Pulmonary artery endothelial cell (primary cell): ENCODE data around the gene CPEB3. TPM values are rescaled to one million over a fixed set of nuclear protein-coding genes. Genes with fewer than 3 reads are reported as not detected.
"Not testable (repeated sequence)": the region's sequence is repeated elsewhere in the genome, so short reads cannot be mapped to it uniquely, and the experiment has no call there.

Experiments
- DNase-seq: peaks from one replicate; pipeline ENCODE4 v3.0.0-alpha.2; 2011; ENCODE audit warnings: low read depth, low spot score
- total RNA-seq: library from RNA; depleted of rRNA; stranded (reverse); fragments of >200 nt; gene quantifications from 2 replicates; pipeline ENCODE4 v1.2.3, GENCODE V29; 2014

CPEB3 gene
- total RNA-seq, 1 donor from 2014 or later = 0.92 TPM

DNA sequence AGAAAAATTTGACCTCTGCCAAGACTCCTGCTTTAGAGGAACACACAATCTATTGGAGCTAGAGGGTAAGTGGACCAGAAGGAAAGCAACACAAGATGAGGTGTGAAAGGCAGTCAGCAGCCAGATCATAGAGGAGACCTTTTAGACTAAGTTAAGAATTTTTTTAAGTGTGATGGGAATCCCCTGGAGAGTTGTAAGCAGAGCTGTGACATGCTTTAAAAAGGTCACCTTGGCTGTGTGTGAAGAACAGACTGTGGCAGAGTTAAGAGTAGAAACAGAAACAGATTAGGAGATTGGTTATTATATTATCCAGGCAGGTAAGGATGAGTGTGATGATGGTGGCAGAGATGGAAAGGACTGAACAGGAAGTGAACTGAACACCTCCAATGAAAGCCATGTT is 23.5 kb downstream of the CPEB3 start:
- DNase-seq = no peak

DNA sequence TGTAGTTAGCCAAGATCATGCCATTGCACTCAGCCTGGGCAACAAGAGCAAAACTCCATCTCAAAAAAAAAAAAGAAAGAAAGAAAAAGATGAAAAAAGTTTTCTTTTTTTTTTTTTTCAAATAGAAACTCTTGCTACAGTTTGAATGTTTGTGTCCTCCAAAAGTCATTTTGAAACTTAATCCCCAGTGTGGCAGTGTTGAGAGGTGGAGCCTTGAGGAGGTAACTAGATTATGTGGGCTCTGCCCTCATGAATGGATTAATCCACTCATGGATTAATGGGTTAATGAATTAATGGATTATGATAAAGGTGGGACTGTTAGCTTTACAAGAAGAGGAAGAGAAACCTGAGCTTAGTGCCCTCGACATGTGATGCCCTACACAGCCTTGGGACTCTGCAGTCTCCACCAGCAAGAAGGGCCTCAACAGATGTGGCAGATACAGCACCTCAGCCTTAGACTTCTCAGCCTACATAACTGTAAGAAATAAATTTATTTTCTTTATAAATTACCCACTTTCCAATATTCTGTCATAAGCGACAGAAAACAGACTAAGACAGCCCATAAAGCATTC is 25.1 kb downstream of the CPEB3 start:
- no peak for DNase-seq

DNA sequence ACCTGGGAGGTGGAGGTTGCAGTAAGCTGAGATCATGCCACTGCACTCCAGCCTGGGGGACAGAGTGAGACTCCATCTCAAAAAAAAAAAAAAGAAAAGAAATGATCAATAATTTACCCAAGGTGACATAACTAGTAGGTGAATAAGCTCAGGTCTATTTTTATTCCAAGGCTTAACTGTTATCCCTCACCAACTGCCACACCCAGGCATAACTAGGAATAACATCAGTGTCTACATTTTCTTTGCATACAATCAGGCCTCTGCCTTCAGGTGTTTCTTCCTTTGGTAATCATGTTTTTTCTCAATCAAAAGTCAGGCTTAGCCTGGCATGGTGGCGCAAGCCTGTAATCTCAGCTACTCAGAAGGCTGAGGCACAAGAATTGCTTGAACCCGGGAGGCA is 26.6 kb downstream of the CPEB3 start:
- DNase-seq = no peak

DNA sequence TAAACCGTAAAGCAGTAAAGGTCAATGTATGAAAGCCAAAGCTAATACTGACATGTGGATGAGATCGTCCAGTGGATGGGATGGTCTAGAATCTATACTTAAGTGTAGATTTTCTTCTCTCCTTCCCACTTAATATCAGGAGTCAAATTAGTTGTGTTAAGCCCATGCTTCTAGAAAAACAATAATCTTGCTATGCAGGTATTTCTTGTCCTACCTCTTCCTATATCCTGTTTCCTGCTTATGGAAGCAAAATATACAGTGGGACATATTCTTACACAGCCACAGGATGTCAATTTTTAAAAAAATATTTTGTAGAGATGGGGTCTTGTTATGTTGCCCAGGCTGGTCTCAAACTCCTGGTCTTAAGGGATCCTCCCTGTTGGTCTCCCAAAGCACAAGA is 27.5 kb downstream of the CPEB3 start:
- DNase-seq = no peak

DNA sequence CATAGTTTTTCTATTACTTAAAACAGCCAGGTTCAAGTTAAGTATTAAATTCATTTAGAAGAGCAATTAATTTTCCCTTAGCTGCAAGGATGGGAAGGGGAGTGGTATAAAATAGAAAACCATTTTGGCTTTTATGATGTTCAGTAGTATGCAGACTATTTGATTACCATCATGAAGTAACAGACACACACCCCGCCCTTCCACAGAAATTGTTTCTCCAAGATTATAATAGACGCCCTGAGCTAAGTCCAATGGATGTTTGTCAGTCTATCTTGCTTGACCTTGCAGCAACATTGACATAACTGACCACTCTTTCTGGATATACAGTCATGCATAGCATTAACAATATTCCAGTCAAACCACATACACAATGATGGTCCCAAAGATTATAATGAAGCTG is 42.3 kb downstream of the CPEB3 start:
- no peak for DNase-seq

DNA sequence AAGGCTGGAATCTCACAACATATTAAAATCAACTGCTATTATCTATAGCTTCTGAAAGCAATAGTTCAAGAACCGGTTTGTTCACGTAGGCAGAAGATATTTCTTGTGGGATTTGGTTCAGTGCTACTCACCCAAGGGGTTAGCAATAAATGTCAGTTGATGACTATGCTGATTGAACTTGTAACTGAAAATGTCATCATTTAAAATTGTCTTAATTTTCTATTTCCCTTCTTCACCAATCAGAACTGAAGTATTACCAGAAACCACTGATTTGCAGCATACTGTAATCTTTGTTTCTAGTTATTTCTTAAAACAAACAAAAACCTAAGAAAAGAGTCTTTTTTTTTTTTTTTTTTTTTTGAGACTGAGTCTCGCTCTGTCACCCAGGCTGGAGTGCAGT is 46.1 kb downstream of the CPEB3 start:
- no peak for DNase-seq

DNA sequence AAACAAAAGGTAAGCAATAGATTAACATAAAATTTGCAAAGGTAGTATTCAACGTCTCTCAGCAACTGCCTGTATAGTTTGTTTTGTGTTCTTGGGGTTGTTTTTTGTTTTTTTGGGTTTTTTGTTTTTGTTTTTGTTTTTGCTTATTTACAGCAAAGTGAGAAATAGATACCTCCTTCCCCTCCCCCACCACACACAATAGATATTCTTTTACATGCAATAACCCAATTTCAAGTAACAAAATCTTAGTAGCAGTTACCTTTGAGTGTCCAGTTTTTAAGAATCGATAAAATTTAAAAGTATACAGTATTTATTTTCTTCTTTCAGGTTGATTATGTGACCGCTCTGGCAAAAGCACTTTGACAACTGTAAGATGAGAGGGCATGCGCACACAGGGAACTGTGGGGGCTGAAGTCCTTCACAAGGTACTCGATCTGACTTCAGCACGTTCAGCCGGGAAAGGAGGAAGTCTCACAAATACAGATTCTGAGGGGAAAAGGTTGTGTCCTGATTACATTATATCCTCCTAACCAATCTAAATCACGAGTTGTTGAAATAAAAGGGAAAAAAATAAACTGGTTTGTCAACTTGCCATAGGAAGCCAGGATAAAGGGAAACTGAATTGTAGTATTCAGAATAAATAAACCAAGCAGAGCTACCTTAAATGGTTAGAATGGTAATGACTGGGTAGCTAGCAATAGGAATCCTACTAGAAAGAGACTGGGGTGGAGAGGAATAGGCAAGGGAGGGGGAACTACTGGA is 47.8 kb downstream of the CPEB3 start:
- no peak for DNase-seq

DNA sequence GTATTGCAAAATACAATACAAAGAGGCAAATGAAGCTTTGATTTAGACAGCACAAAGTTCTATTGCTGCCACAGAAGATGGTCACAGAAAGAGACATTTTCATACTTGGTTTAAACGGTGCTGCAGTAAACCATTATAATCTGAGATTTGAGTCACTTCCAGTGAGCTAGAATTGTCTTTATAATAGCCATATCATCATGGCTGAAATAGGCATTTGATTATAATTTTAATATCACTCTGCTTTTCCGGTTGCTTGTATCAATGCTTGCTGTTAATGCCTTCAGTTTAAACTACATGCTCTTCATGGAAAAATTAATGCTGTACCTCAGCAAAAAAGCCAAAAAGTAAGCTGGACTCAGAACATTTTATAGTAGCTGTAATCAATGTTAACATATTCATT is 48.5 kb downstream of the CPEB3 start:
- no peak for DNase-seq

DNA sequence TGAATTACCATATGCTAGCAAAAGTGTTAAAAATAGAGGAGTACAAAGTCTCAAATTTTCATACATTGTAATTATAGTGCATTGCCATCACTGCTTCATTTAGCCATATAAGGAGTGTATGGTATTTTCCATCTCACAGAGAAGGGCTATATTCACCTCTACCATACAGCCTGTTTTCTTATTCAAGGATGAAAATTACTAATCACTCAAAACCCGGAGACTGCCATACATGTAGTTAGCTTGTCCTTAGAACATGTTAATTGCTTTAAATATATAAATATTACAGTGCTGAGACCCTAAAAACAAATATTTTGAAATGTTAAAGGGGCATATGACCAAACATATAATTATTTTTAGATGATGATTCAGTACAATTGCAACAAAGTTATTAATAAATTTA is 49.4 kb downstream of the CPEB3 start:
- no peak for DNase-seq

DNA sequence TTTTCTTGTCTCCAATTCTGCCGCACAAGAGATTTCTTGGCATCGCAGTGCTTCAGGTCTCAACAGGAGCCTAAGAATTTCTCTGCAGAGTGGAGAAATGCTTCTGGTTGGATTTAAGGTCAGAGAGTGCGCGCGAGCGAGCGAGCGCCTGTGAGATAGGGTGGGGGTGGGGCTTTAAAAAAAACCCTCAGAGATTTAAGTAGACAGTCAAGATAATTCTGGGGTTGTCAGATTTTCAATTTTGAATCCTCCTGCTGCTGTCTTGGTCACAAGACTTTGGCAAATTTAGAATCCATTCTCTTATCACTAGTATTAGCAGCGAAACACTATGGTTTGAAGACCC is 49.7 kb downstream of the CPEB3 start:
- no peak for DNase-seq

DNA sequence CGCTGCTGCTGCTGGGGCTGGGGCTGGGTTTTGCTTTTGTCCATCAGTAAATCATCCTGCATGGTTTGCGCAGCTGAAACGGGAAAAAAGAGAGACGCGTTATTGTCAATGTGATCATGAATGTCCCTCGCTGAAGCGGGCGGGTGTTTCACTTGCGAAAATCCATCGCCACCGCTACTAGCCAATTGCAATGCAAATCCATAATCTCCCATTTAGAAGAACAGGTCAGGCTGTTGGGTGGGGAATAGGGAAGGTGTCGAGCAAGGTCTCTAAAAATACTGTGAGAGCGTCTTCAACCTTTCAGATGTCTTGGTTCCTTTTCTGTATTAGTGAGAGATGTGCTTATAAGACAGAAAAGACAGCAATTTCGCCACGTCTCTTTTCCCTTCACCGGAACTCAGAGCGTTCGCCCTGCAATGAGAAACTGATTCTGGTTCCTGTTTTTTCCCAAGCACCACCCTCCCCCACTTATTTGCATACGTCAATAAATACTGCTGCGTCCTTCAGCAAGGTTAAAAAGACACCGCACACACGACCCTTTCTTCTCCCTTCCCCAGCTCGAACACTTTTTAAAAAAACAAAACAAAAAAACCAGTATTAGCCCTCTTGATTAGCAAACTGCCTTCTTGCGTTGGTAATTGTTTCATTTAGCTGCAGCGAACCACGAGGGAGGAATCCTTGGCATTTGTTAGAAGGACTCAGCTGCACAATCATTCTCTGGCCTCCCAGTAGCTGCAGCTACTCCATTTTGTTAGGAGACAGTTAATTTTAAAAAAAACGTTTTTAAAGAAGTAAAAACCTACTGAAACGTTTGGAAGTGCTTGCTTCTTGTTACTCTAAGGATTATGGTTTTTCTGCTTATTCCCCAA is 50.4 kb downstream of the CPEB3 start:
- no peak for DNase-seq

DNA sequence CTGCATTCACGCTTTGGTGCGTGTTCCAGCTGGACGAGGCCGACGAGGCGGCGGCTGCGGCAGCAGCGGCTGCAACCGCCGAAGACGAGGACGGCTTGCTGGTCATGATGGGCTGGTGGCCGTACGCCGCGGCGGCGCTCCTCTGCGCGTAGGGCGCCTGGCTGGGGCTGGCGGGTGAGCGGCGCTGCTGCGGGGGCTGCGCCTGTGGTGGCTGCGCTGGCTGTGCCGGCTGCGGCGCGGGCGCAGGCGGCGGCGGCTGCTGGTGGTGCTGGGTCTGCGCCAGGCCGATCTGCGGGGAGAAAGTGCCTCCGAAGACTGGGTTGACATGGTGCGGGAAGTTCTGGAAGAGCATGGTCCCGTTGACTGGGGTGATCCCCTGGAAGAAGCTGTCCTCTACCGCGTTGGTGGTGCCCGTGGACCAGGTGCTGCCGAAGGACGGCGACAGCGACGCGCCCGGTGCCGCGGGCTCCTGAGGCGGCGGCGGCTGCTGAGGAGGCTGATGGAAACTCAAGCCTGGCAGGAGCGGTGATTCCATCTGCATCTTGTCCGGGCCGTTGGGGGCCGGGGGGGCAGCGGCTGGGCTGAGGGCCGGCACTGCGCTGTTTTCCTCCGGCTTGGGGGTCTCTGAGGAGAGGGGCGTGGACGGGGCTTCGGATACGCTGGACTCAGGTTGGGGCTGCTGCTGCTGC is 51.1 kb downstream of the CPEB3 start:
- no peak for DNase-seq

DNA sequence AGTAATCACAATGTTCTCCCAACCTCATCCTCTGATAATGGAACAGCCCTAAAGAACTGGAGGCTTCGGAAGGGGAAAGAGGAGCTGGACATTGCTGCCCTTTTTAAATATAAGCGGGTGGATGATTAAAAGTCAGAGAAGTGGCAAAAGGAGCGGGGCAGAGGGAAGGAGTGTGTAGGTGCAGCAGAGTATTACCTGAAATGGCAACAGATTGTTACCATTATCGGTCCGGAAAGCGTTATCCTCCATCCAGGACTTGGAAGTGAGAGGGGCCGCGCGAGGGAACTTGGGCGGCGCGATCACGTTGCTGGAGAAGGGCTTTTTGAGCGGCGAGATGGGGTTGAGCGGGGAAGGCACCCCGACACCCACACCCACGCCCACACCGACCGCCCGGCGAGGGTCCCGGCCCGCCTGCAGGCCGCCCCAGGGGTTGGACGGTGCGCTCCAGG is 51.7 kb downstream of the CPEB3 start:
- no peak for DNase-seq

DNA sequence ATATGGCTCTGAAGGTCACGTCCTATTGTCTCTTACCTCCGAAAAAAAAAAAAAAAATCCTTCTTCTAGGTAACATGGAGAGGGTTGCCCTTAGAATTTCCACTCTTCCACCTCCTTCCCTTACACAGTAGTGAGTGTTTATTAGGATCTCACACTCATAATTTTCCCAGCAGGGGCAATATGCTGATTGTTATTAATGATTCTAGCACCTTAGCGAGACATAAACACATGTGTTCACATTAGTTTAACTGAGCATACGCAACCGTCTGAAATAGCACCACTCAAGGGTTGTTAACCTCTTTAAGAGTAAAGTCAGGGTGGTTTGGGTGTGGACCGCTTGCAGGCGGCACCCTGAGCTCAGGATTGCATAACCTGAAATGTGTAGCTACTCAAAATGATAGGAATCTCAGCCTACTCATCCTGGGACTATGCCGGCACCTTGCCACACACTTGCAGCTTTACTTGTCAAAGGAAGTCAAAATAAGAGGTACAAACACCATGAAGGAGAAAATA is 52.2 kb downstream of the CPEB3 start:
- no peak for DNase-seq

DNA sequence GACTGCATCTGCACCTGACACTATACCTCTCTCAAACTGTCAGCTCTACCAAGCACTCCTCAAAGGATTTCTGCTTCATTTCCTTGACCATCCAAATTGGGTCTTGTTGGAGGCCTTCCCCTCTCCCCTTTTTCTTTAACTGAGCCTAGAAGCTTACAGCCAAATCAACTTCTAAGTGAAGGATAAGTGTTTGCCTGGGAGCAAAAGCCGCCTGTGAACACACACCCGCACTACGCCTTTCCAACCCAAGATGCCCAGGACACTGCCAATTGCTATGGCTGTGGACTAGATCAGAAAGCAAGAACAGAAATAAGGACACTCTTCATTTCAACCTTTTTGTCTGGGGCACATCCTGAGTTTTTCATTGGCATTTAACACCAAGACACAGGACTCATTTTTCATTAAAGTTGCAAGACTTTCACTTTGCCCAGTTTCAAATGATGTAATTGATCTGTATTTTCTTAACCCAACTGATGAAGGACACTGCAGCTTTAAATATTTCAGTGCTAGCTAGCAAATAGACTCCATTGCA is 52.8 kb downstream of the CPEB3 start:
- no peak for DNase-seq

DNA sequence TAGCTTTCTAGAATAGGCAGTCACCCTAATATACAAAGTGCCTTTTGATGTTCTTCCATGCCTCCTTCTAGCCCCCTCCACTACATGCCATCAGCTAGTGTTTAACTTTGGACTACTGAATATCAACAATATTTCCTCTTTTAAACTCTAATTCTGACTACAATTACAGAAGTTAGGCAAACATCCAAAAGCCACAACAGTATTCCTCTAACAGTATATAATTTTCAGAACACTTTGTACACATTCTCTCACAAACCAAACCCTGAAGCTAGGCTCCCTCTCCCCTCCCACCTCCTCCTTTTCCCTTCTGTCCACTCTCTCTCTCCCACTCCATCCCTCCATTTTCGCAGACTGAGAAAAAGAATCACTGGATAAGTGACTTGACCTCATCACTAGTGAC is 59.7 kb downstream of the CPEB3 start:
- no peak for DNase-seq

DNA sequence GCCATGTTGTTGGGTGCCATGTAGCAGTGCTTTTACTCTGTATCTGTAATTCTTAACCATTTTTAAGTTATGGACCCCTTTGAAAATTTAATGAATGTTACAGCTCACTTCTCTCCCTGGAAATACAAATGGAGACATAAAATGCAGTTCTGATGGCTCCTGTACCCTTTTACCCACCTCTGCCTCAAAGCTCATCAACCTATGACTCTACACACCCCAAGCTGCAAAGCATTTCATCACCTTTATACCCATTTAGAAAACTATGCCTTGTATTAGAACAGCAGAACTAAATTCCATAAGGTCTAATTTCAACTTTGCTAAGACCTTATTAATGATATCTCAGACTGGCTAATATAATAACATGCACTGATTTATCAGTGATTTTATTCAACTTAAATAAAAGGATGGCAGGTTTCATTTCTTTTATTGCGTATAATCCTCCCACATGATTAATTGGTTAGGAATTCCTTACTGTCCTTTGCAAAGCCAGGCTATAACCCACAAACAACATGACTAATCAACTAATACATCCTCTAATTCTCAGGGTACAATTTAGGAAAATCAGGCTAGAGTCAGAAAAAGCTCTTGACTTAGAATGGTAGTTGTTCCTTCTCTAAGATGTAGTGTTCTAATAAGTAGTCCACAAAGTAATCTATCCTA is 68.1 kb downstream of the CPEB3 start:
- no peak for DNase-seq

DNA sequence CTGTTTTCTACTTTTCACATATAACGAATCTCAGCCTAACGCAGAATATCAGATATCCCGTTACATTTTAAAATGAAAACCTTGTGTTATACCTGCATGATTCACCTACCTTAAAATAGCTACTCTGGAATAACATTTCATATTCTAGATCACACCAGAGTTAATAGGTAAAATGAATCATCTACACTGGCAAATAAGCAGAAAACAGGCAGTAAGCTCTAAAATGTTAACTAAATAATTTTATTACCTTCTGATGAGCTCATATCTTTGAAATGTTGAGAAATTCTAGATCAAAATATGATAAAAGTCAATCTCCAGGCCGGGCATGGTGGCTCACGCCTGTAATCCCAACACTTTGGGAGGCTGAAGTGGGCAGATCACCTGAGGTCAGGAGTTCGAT is 71.3 kb downstream of the CPEB3 start:
- no peak for DNase-seq

DNA sequence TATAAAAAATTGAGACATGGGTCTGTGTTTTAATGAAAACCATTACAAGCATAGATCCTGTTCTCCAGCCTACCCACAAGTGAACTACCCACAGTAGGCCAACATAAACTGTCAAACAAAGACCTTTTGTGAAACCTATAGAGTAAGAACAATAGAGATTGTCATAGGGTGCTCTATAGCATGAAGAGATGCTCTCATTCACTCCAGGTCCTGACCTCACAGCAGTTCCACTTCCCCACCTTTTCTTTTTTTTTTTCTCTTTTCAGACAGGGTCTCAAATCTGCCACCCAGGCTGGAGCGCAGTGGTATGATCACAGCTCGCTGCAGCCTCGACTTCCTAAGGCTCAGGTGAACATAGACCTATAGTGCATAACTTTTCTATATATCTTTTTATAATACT is 72.3 kb downstream of the CPEB3 start:
- DNase-seq = no peak

DNA sequence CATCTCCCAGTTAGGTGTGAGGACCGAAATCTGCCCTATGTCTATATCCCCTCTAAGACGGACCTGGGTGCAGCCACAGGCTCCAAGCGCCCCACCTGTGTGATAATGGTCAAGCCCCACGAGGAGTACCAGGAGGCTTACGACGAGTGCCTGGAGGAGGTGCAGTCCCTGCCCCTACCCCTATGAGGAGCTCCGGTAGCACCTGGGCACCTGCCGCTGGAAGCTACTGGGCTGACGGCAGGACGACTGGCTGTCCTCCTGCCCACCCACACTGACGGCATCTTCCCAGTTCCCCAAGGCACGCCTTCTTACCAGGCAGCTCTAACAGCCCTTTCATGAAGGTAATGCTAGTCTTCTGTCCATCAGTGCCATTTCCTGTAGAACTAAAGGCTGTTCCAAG is 74.3 kb downstream of the CPEB3 start:
- DNase-seq = not testable (repeated sequence)

DNA sequence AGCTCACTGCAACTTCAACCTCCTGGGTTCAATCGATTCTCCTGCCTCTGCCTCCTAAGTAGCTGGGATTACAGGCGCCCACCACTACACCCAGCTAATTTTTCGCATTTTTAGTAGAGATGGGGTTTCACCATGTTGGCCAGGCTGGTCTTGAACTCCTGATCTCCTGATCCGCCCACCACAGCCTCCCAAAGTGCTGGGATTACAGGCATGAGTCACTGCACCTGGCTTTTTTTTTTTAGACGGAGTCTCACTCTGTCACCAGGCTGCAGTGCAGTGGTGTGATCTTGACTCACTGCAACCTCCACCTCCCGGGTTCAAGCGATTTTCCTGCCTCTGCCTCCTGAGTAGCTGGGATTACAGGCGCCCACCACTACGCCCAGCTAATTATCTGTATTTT is 75.7 kb downstream of the CPEB3 start:
- not testable (repeated sequence) for DNase-seq
